Peyer's patch (tissue), 4 donors: ENCODE measurements around the gene MT1B.

ENCODE experiments used
- CTCF ChIP-seq, 6 experiments: fragments of 450-650 bp in 4 of 6; fragments of 200-600 bp in 2 of 6; sonication (generic) in 1 of 6; IDR thresholded peaks; one replicate each; pipeline ENCODE4 v1.5.1; 2017 to 2019; ENCODE audit warnings: antibody characterized with exemption in 6 of 6, mild to moderate bottlenecking in 3 of 6, moderate library complexity in 1 of 6
- POLR2A ChIP-seq, 2 donors: fragments of 450-650 bp; IDR thresholded peaks; one replicate each; pipeline ENCODE4 v1.5.1; 2017; ENCODE audit warnings: antibody characterized with exemption in 2 of 2, mild to moderate bottlenecking in 2 of 2, moderate library complexity in 2 of 2

DNA sequence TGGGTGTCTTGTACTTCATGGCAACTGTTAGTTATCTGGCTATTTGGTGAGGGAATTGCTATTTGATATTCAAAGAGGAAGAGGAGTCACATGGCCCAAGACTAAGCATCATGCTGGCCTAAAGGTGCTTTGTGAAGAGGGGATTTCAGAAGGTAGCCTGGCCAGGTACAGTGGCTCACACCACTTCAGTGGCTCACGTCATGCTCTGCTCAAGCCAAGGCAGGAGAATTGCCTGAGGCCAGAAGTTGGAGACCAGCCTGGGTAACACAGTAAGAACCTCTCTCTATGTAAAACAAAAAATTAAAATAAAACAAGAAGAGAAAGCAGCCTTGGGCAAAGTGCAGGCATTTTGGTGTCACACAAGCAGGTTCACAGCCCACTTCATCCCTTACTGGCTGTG is 6.4 kb upstream of the MT1B start:
- no peak for TF ChIP-seq POLR2A (IDR thresholded peaks at IDR 0.05)
- TF ChIP-seq CTCF (IDR thresholded peaks at IDR 0.05), result no peak
